ENCODE results near the gene NOL9. TPM values are rescaled to one million over a fixed set of nuclear protein-coding genes. Genes with fewer than 3 reads are reported as not detected.
A peak's percentile ranks its signal among the peaks of the same experiment; 100 is the strongest.
"Not testable (repeated sequence)": the region's sequence is repeated elsewhere in the genome, so short reads cannot be mapped to it uniquely, and the experiment has no call there.

NOL9 gene
- total RNA-seq, 1 donor from 2014 or later: 26.8 TPM

GRCh38 chr1:6601049-6601922 lies 47.0 kb upstream of the NOL9 start:
- H3K36me3 ChIP-seq (ENCODE audit: insufficient read depth, low read length): peaks cover 6% of the 10 kb centered on the region
- peak overlapping the region; percentile 90 for H3K9ac ChIP-seq (ENCODE audit: low read length)
- H3K4me2 ChIP-seq (ENCODE audit: low read length): peak overlapping the region; percentile 94
- peaks cover 39% of the 10 kb centered on the region for H3K4me1 ChIP-seq (ENCODE audit: insufficient read depth, low read length)
- no peaks in the 10 kb centered on the region for H3K27me3 Mint-ChIP-seq (ENCODE audit: low read depth, unreplicated experiment)
- H3K79me2 ChIP-seq (ENCODE audit: insufficient read depth, low read length): peaks cover 59% of the 10 kb centered on the region
- peaks cover 10% of the 10 kb centered on the region for H3K36me3 Mint-ChIP-seq (ENCODE audit: low read depth, unreplicated experiment)
- TF ChIP-seq CTCF (IDR thresholded peaks at IDR 0.05; ENCODE audit: insufficient read depth, low read depth, low read length) (no peak), EZH2 (IDR thresholded peaks at IDR 0.05; ENCODE audit: insufficient read depth, low read length) (no peak)
- H3K9me3 Mint-ChIP-seq (ENCODE audit: unreplicated experiment): no peaks in the 10 kb centered on the region
- H3K4me1 Mint-ChIP-seq (ENCODE audit: low read depth, unreplicated experiment): peaks cover 16% of the 10 kb centered on the region
- peak overlapping the region; percentile 98 for H3K4me3 Mint-ChIP-seq (ENCODE audit: unreplicated experiment)
- no peak overlapping the region for H2AFZ ChIP-seq (ENCODE audit: low read depth, low read length)
- H3K4me3 ChIP-seq (ENCODE audit: insufficient read depth, low read depth, low read length): peak overlapping the region; percentile 77
- H3K27ac Mint-ChIP-seq (ENCODE audit: unreplicated experiment): peak overlapping the region; percentile 93
- no peaks in the 10 kb centered on the region for H3K27me3 ChIP-seq (ENCODE audit: insufficient read depth, low read length)
- peak; percentile 88 for DNase-seq (ENCODE audit: low read depth)
- FAIRE-seq: no peak
- peaks cover 55% of the 10 kb centered on the region for H4K20me1 ChIP-seq (ENCODE audit: insufficient read depth, low read length)
- no peaks in the 10 kb centered on the region for H3K9me3 ChIP-seq (ENCODE audit: insufficient read depth, low read depth, low read length)
- H3K27ac ChIP-seq (ENCODE audit: low read depth, low read length): peak overlapping the region; percentile 95

GRCh38 chr1:6600410-6601048 lies 46.2 kb upstream of the NOL9 start:
- Histone ChIP-seq H3K9me3 (ENCODE audit: insufficient read depth, low read depth, low read length) (no peaks in the 10 kb centered on the region), H3K36me3 (ENCODE audit: insufficient read depth, low read length) (peaks cover 13% of the 10 kb centered on the region), H3K79me2 (ENCODE audit: insufficient read depth, low read length) (peaks cover 67% of the 10 kb centered on the region), H3K9ac (ENCODE audit: low read length) (peak overlapping the region; percentile 90), H3K27me3 (ENCODE audit: insufficient read depth, low read length) (no peaks in the 10 kb centered on the region), H3K4me1 (ENCODE audit: insufficient read depth, low read length) (peaks cover 39% of the 10 kb centered on the region), H3K4me2 (ENCODE audit: low read length) (peak overlapping the region; percentile 94), H3K27ac (ENCODE audit: low read depth, low read length) (peak overlapping the region; percentile 95), H2AFZ (ENCODE audit: low read depth, low read length) (no peak overlapping the region), H3K4me3 (ENCODE audit: insufficient read depth, low read depth, low read length) (peak overlapping the region; percentile 77), H4K20me1 (ENCODE audit: insufficient read depth, low read length) (peaks cover 63% of the 10 kb centered on the region)
- Mint-ChIP-seq H3K4me1 (ENCODE audit: low read depth, unreplicated experiment) (peaks cover 17% of the 10 kb centered on the region), H3K9me3 (ENCODE audit: unreplicated experiment) (no peaks in the 10 kb centered on the region), H3K4me3 (ENCODE audit: unreplicated experiment) (peak overlapping the region; percentile 98), H3K27ac (ENCODE audit: unreplicated experiment) (peak overlapping the region; percentile 93), H3K27me3 (ENCODE audit: low read depth, unreplicated experiment) (no peaks in the 10 kb centered on the region), H3K36me3 (ENCODE audit: low read depth, unreplicated experiment) (peaks cover 12% of the 10 kb centered on the region)
- FAIRE-seq: no peak
- TF ChIP-seq CTCF (IDR thresholded peaks at IDR 0.05; ENCODE audit: insufficient read depth, low read depth, low read length) (no peak), EZH2 (IDR thresholded peaks at IDR 0.05; ENCODE audit: insufficient read depth, low read length) (no peak)
- DNase-seq (ENCODE audit: low read depth): no peak

GRCh38 chr1:6599991-6600390 lies 45.7 kb upstream of the NOL9 start:
- Histone ChIP-seq H4K20me1 (ENCODE audit: insufficient read depth, low read length) (peaks cover 68% of the 10 kb centered on the region), H3K9ac (ENCODE audit: low read length) (peak overlapping the region; percentile 90), H3K27ac (ENCODE audit: low read depth, low read length) (peak overlapping the region; percentile 95), H3K4me1 (ENCODE audit: insufficient read depth, low read length) (peaks cover 36% of the 10 kb centered on the region), H3K79me2 (ENCODE audit: insufficient read depth, low read length) (peaks cover 72% of the 10 kb centered on the region), H3K4me2 (ENCODE audit: low read length) (peak overlapping the region; percentile 94), H3K4me3 (ENCODE audit: insufficient read depth, low read depth, low read length) (peak overlapping the region; percentile 77), H3K36me3 (ENCODE audit: insufficient read depth, low read length) (peaks cover 18% of the 10 kb centered on the region)
- Mint-ChIP-seq H3K4me1 (ENCODE audit: low read depth, unreplicated experiment) (peaks cover 17% of the 10 kb centered on the region), H3K4me3 (ENCODE audit: unreplicated experiment) (peak overlapping the region; percentile 98), H3K27ac (ENCODE audit: unreplicated experiment) (peak overlapping the region; percentile 93), H3K36me3 (ENCODE audit: low read depth, unreplicated experiment) (peaks cover 13% of the 10 kb centered on the region)
- H3K9me3 ChIP-seq (ENCODE audit: insufficient read depth, low read depth, low read length); FAIRE-seq; H3K27me3 ChIP-seq (ENCODE audit: insufficient read depth, low read length); H2AFZ ChIP-seq (ENCODE audit: low read depth, low read length); DNase-seq (ENCODE audit: low read depth); H3K9me3 Mint-ChIP-seq (ENCODE audit: unreplicated experiment); H3K27me3 Mint-ChIP-seq (ENCODE audit: low read depth, unreplicated experiment): not testable (repeated sequence)

All from astrocyte (in vitro differentiated cells and primary cell).